ENCODE results near the gene HASPIN.
A peak's percentile ranks its signal among the peaks of the same experiment; 100 is the strongest.

HASPIN gene

DNA sequence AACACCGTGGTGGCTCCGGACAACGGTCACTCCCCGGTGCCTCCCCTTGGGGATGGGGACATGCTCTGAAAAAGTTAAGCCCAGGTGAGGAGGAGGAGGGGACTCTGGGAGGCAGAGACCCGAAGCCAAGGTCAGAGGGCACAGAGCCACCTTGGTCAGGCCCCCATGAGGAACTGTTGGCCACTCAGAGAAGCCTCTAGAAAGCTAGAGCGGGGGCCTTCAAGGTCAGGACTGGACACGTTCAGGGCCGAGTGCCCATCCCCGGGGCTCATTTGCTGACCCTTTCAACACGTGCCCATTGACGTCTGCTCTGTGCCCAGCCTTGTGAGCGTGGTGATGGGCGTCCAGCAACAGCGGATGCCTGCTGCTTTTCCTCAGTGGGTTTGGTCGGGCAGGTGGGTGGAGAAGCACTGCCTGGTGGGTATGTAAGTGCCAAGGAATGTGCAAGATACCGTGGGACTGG is 38.2 kb downstream of the HASPIN start:
- TF ChIP-seq MYC (IDR thresholded peaks at IDR 0.05; ENCODE audit: low read depth, low read length) (no peak), POLR2A (IDR thresholded peaks at IDR 0.05; ENCODE audit: extremely low read depth, insufficient read length) (no peak)
- TF ChIP-seq, protein P1, sequence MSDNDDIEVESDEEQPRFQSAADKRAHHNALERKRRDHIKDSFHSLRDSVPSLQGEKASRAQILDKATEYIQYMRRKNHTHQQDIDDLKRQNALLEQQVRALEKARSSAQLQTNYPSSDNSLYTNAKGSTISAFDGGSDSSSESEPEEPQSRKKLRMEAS (IDR thresholded peaks at IDR 0.05; ENCODE audit: low read depth, low read length) = no peak
- TF ChIP-seq, protein P2, sequence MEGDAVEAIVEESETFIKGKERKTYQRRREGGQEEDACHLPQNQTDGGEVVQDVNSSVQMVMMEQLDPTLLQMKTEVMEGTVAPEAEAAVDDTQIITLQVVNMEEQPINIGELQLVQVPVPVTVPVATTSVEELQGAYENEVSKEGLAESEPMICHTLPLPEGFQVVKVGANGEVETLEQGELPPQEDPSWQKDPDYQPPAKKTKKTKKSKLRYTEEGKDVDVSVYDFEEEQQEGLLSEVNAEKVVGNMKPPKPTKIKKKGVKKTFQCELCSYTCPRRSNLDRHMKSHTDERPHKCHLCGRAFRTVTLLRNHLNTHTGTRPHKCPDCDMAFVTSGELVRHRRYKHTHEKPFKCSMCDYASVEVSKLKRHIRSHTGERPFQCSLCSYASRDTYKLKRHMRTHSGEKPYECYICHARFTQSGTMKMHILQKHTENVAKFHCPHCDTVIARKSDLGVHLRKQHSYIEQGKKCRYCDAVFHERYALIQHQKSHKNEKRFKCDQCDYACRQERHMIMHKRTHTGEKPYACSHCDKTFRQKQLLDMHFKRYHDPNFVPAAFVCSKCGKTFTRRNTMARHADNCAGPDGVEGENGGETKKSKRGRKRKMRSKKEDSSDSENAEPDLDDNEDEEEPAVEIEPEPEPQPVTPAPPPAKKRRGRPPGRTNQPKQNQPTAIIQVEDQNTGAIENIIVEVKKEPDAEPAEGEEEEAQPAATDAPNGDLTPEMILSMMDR (IDR thresholded peaks at IDR 0.05; ENCODE audit: low read depth, low read length) = no peak

DNA sequence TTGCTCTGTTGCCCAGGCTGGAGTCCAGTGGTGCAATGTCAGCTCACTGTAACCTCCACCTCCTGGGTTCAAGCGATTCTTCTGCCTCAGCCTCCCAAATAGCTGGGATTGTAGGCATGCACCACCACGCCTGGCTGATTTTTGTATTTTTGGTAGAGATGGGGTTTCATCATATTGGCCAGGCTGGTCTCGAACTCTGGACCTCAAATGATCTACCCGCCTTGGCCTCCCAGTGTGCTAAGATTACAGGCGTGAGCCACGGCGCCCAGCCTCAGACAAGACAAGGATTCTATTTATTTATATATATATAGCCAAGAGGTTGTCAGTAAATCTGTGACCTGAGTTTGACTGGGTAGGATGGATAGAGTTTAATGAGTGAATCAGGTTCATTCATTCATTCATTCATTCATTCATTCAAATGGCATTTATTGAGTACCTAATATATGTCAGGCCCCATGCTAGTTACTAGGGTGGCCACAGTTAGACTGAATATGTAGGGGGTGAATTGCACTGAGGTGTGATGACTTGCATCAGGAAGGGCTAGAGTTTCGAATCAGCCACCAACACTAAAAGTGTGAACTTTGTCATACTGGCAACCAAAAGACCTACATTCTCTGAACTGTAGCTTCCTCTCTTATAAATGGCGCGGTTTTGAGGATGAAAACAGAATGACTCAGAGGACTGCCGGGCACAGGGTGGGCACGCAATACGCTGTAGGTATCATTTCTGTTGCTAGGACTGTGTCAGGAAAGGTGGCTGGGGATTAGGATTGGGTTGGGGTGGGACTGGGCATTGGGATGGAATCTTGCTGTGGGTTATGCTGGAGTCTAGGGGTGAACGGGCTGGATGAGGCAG is 39.4 kb downstream of the HASPIN start:
- DNase-seq (ENCODE audit: low read depth) = peak; percentile 22

More for the DNA sequence above, 38.2 kb downstream of the HASPIN start:
- DNase-seq (ENCODE audit: low read depth) = no peak
- no peak overlapping the region for H3K4me3 ChIP-seq (ENCODE audit: low read depth, low read length)

DNA sequence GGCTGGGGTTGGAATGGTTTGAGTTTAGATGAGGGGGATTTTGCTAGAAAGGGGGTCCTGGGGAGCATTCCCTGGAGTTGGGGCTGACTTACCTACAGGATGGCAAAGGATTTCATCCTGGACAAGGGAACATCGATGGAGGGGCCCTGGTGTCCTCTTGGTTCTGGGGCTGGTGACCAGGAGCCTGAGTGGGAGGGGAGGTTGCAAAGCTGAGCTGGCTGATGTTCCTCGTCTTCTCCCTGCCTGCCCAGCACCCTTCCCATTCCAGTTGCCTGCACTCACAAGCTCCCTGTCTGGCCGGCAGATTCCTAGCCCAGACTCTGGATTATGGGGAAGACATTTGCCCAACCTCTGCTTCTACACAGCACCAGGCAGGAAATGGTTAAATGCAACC is 40.1 kb downstream of the HASPIN start:
- no peak for DNase-seq (ENCODE audit: low read depth)
- H3K4me3 ChIP-seq (ENCODE audit: low read depth, low read length) = no peak overlapping the region
- TF ChIP-seq, protein P1 (IDR thresholded peaks at IDR 0.05; ENCODE audit: low read depth, low read length) = no peak

More for the DNA sequence above, 39.4 kb downstream of the HASPIN start:
- TF ChIP-seq, protein P1 (IDR thresholded peaks at IDR 0.05; ENCODE audit: low read depth, low read length) = no peak
- TF ChIP-seq POLR2A (IDR thresholded peaks at IDR 0.05; ENCODE audit: extremely low read depth, insufficient read length) (no peak), MYC (IDR thresholded peaks at IDR 0.05; ENCODE audit: low read depth, low read length) (no peak)
- TF ChIP-seq, protein P2 (IDR thresholded peaks at IDR 0.05; ENCODE audit: low read depth, low read length) = no peak
- H3K4me3 ChIP-seq (ENCODE audit: low read depth, low read length) = no peak overlapping the region

DNA sequence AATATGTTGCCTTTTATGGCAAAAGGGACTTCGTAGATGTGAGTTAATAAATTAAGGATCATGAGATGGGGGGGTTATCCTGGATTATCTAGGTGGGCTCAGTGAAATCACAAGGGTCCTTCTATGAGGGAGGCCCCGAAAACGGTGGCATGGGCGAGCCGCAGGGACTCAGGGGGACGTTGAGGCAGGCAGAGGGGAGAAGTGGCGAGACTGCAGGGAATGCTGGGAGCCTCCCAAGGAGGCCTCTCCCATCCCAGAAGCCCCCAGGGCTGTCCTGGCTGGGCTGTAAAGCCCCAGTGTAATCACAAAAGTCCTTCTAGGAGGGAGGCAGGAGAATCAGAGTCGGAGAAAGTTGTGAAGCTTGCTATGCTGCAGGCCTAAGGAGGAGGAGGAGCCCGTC is 42.3 kb downstream of the HASPIN start:
- H3K4me3 ChIP-seq (ENCODE audit: low read depth, low read length) = no peak overlapping the region
- DNase-seq (ENCODE audit: low read depth) = no peak
- TF ChIP-seq, protein P2 (IDR thresholded peaks at IDR 0.05; ENCODE audit: low read depth, low read length) = no peak
- TF ChIP-seq, protein P1 (IDR thresholded peaks at IDR 0.05; ENCODE audit: low read depth, low read length) = no peak
- TF ChIP-seq POLR2A (IDR thresholded peaks at IDR 0.05; ENCODE audit: extremely low read depth, insufficient read length) (no peak), MYC (IDR thresholded peaks at IDR 0.05; ENCODE audit: low read depth, low read length) (no peak)

DNA sequence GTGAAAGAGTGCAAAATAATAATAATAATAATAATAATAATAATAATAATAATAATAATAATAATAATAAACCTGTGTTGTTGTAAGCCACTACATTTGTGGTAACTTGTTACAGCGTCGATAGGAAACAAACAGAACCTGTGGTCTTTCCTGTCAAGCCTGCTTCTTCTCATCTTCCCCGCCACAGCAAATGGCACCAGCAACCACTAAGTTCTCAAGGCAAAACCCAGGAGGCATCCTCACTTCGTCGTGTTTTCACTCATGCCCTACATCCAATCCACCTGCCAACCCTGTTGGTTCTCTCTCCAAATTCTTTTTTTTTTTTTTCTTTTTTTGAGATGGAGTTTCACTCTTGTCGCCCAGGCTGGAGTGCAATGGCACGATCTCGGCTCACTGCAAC is 43.1 kb downstream of the HASPIN start:
- no peak for DNase-seq (ENCODE audit: low read depth)
- TF ChIP-seq, protein P1 (IDR thresholded peaks at IDR 0.05; ENCODE audit: low read depth, low read length) = no peak
- TF ChIP-seq, protein P2 (IDR thresholded peaks at IDR 0.05; ENCODE audit: low read depth, low read length) = no peak
- TF ChIP-seq MYC (IDR thresholded peaks at IDR 0.05; ENCODE audit: low read depth, low read length) = no peak
- no peak for TF ChIP-seq POLR2A (IDR thresholded peaks at IDR 0.05; ENCODE audit: extremely low read depth, insufficient read length)
- H3K4me3 ChIP-seq (ENCODE audit: low read depth, low read length) = no peak overlapping the region

DNA sequence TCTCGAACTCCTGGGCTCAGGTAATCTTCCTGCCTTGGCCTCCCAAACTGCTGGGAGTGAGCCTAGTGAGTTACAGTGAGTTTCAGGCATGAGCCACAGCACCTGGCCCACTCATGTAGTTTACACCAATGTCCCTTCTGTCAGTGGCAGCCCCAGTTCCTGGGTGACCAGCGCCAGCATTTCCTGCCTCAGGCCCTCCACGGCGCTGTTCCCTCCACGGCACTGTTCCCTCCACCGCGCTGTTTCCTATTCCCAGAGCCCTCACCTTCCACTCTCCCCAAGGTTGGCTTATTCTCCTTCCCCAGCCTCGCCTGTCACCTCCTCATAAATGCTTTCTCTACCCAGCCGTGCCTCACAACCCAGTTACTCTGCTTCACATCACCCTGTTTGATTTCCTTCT is 44.6 kb downstream of the HASPIN start:
- DNase-seq (ENCODE audit: low read depth) = no peak
- H3K4me3 ChIP-seq (ENCODE audit: low read depth, low read length) = no peak overlapping the region
- TF ChIP-seq POLR2A (IDR thresholded peaks at IDR 0.05; ENCODE audit: extremely low read depth, insufficient read length) (no peak), MYC (IDR thresholded peaks at IDR 0.05; ENCODE audit: low read depth, low read length) (no peak)
- TF ChIP-seq, protein P1 (IDR thresholded peaks at IDR 0.05; ENCODE audit: low read depth, low read length) = no peak
- TF ChIP-seq, protein P2 (IDR thresholded peaks at IDR 0.05; ENCODE audit: low read depth, low read length) = no peak

Data from NB4 (cell line).